PC-3 (cell line): ENCODE data around the gene MAMDC4. TPM values are rescaled to one million over a fixed set of nuclear protein-coding genes. Genes with fewer than 3 reads are reported as not detected.
"Not testable (repeated sequence)": the region's sequence is repeated elsewhere in the genome, so short reads cannot be mapped to it uniquely, and the experiment has no call there.

Experiments
- ATAC-seq: fragments of 200-7000 bp; cut with Tn5 transposase; 2 replicates; pipeline ENCODE4 v1.9.1; 2020; ENCODE audit warnings: mild to moderate bottlenecking, moderate library complexity
- Bru-seq: library from RNA; stranded (reverse); fragments of 400-500 nt; gene quantifications from one replicate; lab custom pipeline; 2021; lab: Mats Ljungman, UMichigan
- BruChase-seq, 2 experiments: library from RNA; stranded (reverse); fragments of 400-500 nt; gene quantifications; one replicate each; lab custom pipeline; 2021; lab: Mats Ljungman, UMichigan
- BruUV-seq: library from RNA; stranded (reverse); fragments of 400-500 nt; replicated peaks from 2 replicates; lab custom pipeline; 2021; lab: Mats Ljungman, UMichigan
- CTCF ChIA-PET: fragments of 300-600 bp; sonication (Branson Sonifier 250); formaldehyde crosslinking; loops from one replicate; lab custom pipeline; 2022; ENCODE audit warnings: antibody characterized with exemption; lab: Charles Lee
- POLR2A ChIA-PET: fragments of 300-600 bp; sonication (Branson Sonifier 250); formaldehyde crosslinking; loops from one replicate; lab custom pipeline; 2022; ENCODE audit warnings: antibody characterized with exemption; ENCODE audit not compliant: unreplicated experiment; lab: Charles Lee
- DNase-seq: peaks from one replicate; pipeline ENCODE4 v3.0.0-alpha.2; 2015
- H2AFZ ChIP-seq: fragments of 300-600 bp; sonication (generic); 2 replicates; pipeline ENCODE4 v1.6.0; 2016; ENCODE audit warnings: antibody characterized with exemption, low read length
- H3F3A ChIP-seq: fragments of 300-600 bp; sonication (generic); one replicate; pipeline ENCODE4 v1.6.0; 2017; ENCODE audit warnings: antibody characterized with exemption, low read length, control low read depth, mild to moderate bottlenecking; ENCODE audit not compliant: unreplicated experiment
- H3K27ac ChIP-seq: fragments of 300-600 bp; sonication (generic); 2 replicates; pipeline ENCODE4 v1.5.1; 2016; ENCODE audit warnings: mild to moderate bottlenecking, low read length
- H3K27me3 ChIP-seq: fragments of 300-600 bp; sonication (generic); 2 replicates; pipeline ENCODE4 v1.6.1; 2016; ENCODE audit warnings: low read length, mixed read lengths
- H3K36me3 ChIP-seq: fragments of 300-600 bp; sonication (generic); 2 replicates; pipeline ENCODE4 v1.6.1; 2016; ENCODE audit warnings: low read depth, mixed run types, low read length, mixed read lengths
- H3K4me1 ChIP-seq: fragments of 300-600 bp; sonication (generic); 2 replicates; pipeline ENCODE4 v1.5.1; 2016; ENCODE audit warnings: low read length; ENCODE audit not compliant: insufficient read depth
- H3K4me2 ChIP-seq: fragments of 300-600 bp; sonication (generic); 2 replicates; pipeline ENCODE4 v1.6.0; 2016; ENCODE audit warnings: low read length
- H3K4me3 ChIP-seq: fragments of 300-600 bp; sonication (generic); 2 replicates; pipeline ENCODE4 v1.5.1; 2016; ENCODE audit warnings: mild to moderate bottlenecking, low read length, mixed read lengths
- H3K79me2 ChIP-seq: fragments of 300-600 bp; sonication (generic); 2 replicates; pipeline ENCODE4 v1.6.1; 2017; ENCODE audit warnings: low read length, mixed read lengths
- H3K9ac ChIP-seq: fragments of 300-600 bp; sonication (generic); 2 replicates; pipeline ENCODE4 v1.6.0; 2016; ENCODE audit warnings: mild to moderate bottlenecking, low read length
- H3K9me2 ChIP-seq: fragments of 300-600 bp; sonication (generic); replicated peaks from 2 replicates; pipeline ENCODE4 v1.6.1; 2016; ENCODE audit warnings: mixed run types, low read length, mixed read lengths
- H3K9me3 ChIP-seq: fragments of 300-600 bp; sonication (generic); 2 replicates; pipeline ENCODE4 v1.6.1; 2016; ENCODE audit warnings: low read length, mixed read lengths
- H4K20me1 ChIP-seq: fragments of 300-600 bp; sonication (generic); 2 replicates; pipeline ENCODE4 v1.6.1; 2016; ENCODE audit warnings: low read length, mixed read lengths
- EZH2 ChIP-seq: fragments of 300-600 bp; sonication (generic); IDR thresholded peaks from one replicate; pipeline ENCODE4 v1.6.1; 2017; ENCODE audit warnings: antibody characterized with exemption, mild to moderate bottlenecking, low read length; ENCODE audit not compliant: unreplicated experiment
- EZH2phosphoT487 ChIP-seq: fragments of 300-600 bp; sonication (generic); IDR thresholded peaks from 2 replicates; pipeline ENCODE4 v1.6.1; 2018; ENCODE audit warnings: mild to moderate bottlenecking, antibody characterized with exemption, low read length, borderline replicate concordance
- intact Hi-C: fragments of 100-400 bp; cut with micrococcal nuclease; formaldehyde crosslinking; loops from 2 replicates; pipeline ENCODE4 v1.9.0; 2023
- long read RNA-seq: library from polyadenylated mRNA; unstranded; transcript quantifications from one replicate; pipeline ENCODE4 v2.0.0, GENCODE V29; 2021; ENCODE audit not compliant: unreplicated experiment
- total RNA-seq: library from RNA; depleted of rRNA; stranded (reverse); fragments of >200 nt; gene quantifications from 2 replicates; pipeline ENCODE4 v1.2.3, GENCODE V29; 2014; rRNA removed
- TF ChIP-seq, protein P1 (sequence below): fragments of 300-600 bp; sonication (generic); conservative IDR thresholded peaks from 2 replicates; pipeline ENCODE4 v1.5.1; 2017; ENCODE audit warnings: antibody characterized with exemption, low read depth, mild to moderate bottlenecking, low read length

MAMDC4 gene
- total RNA-seq = 3.0 and 5.3 TPM in 2 replicates
- percentile 28 among the genes with signal in this experiment for Bru-seq, nascent RNA
- BruChase-seq, experiment 1, labeled RNA remaining after a 6-hour chase = percentile 44 among the genes with signal in this experiment
- percentile 34 among the genes with signal in this experiment for BruChase-seq, experiment 2, labeled RNA remaining after a 2-hour chase
- long read RNA-seq, partial matches to known transcripts = 4 of 6 reads
- long read RNA-seq, other reads (novel, unspliced or antisense) = 2 of 6 reads

- H3K9me2 ChIP-seq = no peaks in the 10 kb centered on the region
- no peaks in the 10 kb centered on the region for H3K9me3 ChIP-seq
- no peaks in the 10 kb centered on the region for H3K79me2 ChIP-seq
- H3K4me1 ChIP-seq = peaks cover 8% of the 10 kb centered on the region
- intact Hi-C loops = no loop called here
- H3K27ac ChIP-seq = no peak within 1 kb of the TSS
- no peaks in the 10 kb centered on the region for H3K27me3 ChIP-seq
- BruUV-seq = no TSS peak
- CTCF ChIA-PET = no interaction called here
- H4K20me1 ChIP-seq = no peaks in the 10 kb centered on the region
- no peaks in the 10 kb centered on the region for H3F3A ChIP-seq
- TF ChIP-seq, protein P1, sequence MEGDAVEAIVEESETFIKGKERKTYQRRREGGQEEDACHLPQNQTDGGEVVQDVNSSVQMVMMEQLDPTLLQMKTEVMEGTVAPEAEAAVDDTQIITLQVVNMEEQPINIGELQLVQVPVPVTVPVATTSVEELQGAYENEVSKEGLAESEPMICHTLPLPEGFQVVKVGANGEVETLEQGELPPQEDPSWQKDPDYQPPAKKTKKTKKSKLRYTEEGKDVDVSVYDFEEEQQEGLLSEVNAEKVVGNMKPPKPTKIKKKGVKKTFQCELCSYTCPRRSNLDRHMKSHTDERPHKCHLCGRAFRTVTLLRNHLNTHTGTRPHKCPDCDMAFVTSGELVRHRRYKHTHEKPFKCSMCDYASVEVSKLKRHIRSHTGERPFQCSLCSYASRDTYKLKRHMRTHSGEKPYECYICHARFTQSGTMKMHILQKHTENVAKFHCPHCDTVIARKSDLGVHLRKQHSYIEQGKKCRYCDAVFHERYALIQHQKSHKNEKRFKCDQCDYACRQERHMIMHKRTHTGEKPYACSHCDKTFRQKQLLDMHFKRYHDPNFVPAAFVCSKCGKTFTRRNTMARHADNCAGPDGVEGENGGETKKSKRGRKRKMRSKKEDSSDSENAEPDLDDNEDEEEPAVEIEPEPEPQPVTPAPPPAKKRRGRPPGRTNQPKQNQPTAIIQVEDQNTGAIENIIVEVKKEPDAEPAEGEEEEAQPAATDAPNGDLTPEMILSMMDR = no peak
- TF ChIP-seq EZH2phosphoT487 = no peak
- TF ChIP-seq EZH2 = no peak
- no peak within 1 kb of the TSS for H3K4me3 ChIP-seq
- no peak for ATAC-seq
- no peak within 1 kb of the TSS for H3K9ac ChIP-seq
- H3K36me3 ChIP-seq = no peaks in the 10 kb centered on the region
- H3K4me2 ChIP-seq = no peak within 1 kb of the TSS
- no peak within 1 kb of the TSS for H2AFZ ChIP-seq
- DNase-seq = no peak
- POLR2A ChIA-PET = no interaction called here
Measured at GRCh38 chr9:136851941-136852663, at the start of gene MAMDC4. Gene MAMDC4, plus strand, starts transcription at chr9:136852346. Its CDS starts 71 bp downstream, at chr9:136852417.

- H3K9ac ChIP-seq, H3K27ac ChIP-seq, intact Hi-C loops, H3K4me2 ChIP-seq, DNase-seq, CTCF ChIA-PET, H3K9me3 ChIP-seq, H4K20me1 ChIP-seq, H3F3A ChIP-seq, ATAC-seq, H3K36me3 ChIP-seq, H3K4me3 ChIP-seq, H3K27me3 ChIP-seq, H2AFZ ChIP-seq, BruUV-seq, POLR2A ChIA-PET, H3K9me2 ChIP-seq: not testable (repeated sequence)
- peaks cover 28% of the 10 kb centered on the region for H3K4me1 ChIP-seq
- H3K79me2 ChIP-seq = peaks cover 15% of the 10 kb centered on the region
Measured at GRCh38 chr9:136803009-136803550, 49.1 kb upstream of the MAMDC4 start.

GRCh38 chr9:136803551-136804508, 48.3 kb upstream of the MAMDC4 start:
- Histone ChIP-seq H2AFZ (no peak overlapping the region), H3K27me3 (no peaks in the 10 kb centered on the region), H3K79me2 (peaks cover 22% of the 10 kb centered on the region), H3K9me2 (no peaks in the 10 kb centered on the region), H3F3A (no peaks in the 10 kb centered on the region), H3K4me3 (no peak overlapping the region), H3K27ac (no peak overlapping the region), H4K20me1 (no peaks in the 10 kb centered on the region), H3K9me3 (no peaks in the 10 kb centered on the region), H3K4me1 (peaks cover 25% of the 10 kb centered on the region), H3K36me3 (no peaks in the 10 kb centered on the region), H3K4me2 (no peak overlapping the region), H3K9ac (no peak overlapping the region)
- DNase-seq = no peak
- no TSS peak for BruUV-seq
- ChIA-PET POLR2A (no interaction called here), CTCF (no interaction called here)
- intact Hi-C loops = no loop called here
- ATAC-seq = no peak
- TF ChIP-seq EZH2phosphoT487 (no peak), EZH2 (no peak)
- TF ChIP-seq, protein P1 = no peak
